Activated T-cell treated with anti-CD3 and anti-CD28 coated beads for 4 hours (primary cell): ENCODE data around the gene CLPTM1L.
"Not testable (repeated sequence)": the region's sequence is repeated elsewhere in the genome, so short reads cannot be mapped to it uniquely, and the experiment has no call there.

Experiments used
- DNase-seq: peaks from one replicate; pipeline ENCODE4 v3.0.0-alpha.2; 2020

CLPTM1L gene

GRCh38 chr5:1359031-1359645 is 14.2 kb upstream of the CLPTM1L start:
- no peak for DNase-seq

GRCh38 chr5:1358726-1359025 is 13.8 kb upstream of the CLPTM1L start:
- DNase-seq: no peak

DNA sequence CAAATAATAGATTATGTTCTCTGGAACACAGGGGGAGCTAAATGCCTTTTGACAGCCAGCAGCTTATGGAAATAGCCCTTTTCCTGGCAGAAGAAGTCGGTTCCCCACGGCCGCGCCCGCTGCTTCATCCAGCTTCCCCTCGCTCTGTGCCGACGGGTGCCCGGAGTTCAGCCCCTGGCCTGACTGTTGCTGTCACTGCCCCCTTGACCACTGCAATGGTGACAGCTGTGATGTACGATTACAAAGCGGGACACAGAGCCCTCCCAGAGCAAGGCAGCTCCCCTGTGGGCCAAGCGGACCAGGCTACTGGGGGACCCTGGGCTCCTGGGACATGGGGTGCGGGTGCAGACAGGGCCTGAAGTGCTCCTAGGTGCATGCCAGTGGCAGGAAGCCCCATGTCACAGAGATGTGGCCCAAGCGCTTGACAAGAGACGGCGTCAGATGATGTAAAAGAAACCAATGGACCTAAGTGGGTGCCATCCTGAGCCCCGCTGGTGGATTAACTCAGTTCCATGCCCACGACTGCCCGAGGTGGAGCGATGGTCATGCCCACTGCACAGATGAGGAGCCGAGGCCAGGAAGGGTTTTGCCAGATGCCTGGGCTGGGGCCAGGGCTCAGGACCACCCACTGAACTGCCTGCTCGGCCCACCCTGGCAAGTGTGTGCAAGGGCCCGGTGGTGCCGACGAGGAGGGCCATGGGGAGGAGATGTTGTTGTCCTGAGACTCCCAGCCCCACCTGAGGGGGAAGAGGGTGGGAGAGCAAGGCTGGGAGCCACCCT is 13.2 kb upstream of the CLPTM1L start:
- DNase-seq: no peak

- DNase-seq: no peak
These were observed 12.2 kb upstream of the CLPTM1L start for GRCh38 chr5:1356873-1357787.

DNA sequence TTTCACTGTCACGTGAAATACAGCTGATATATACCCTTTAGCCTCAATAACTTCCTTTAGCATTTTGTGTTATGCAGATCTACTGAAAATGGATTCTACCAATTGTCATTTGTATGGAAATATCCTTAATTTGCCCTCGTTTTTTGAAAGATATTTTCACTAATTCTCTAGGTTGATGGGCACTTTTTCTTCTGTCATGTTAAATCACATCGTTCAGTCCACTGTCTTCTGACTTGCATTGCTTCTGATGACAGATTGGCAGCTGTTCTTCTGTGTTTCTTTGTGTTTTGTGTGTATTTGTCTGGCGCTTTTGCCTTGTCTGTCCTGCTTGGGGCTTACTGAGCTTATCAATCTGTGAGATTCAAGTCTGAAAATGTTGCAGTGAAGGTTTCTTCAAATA is 9.7 kb upstream of the CLPTM1L start:
- DNase-seq: no peak

- DNase-seq: no peak
These were observed 7.6 kb upstream of the CLPTM1L start for GRCh38 chr5:1352231-1353219.

GRCh38 chr5:1351156-1351555 is 6.3 kb upstream of the CLPTM1L start:
- no peak for DNase-seq

DNA sequence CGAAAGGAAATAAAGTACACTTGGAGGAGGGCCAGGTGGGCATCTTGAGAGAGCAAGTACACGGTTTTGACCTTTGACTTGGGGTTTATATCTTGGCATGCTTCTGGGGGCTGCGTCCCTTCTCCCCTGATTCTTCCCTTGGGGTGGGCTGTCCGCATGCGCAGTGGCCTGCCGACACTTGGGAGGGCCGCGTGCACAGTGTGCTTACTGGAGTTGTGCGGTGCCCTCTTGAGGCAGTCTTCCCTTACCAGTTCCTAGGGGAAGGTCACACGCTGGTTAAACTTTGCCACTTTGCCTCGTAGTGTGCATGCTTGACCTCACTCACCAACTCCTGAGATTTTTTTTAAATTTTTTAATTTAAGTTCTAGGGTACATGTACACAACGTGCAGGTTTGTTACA is 4.3 kb upstream of the CLPTM1L start:
- DNase-seq: no peak

GRCh38 chr5:1348986-1349245 is 4.0 kb upstream of the CLPTM1L start:
- DNase-seq: no peak

DNA sequence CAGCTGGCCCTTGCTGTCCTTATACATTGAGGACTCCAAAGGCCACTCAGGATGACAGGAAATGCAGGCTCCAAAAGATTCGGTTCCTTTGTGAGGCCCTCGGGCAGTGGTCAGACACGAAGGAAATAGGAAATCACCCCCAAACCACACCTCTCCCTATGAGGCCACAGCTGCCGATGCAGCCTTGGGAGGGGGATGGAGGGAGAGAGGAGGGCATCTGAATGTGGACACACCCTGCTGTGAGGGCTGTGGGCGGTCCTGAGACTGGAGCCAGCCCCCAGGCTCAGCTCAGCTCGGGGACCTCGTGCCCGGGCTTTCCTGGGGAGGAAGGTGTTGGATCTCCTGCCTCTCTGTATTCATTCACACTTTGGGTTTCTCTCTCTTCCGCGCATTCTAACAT is 2.7 kb upstream of the CLPTM1L start:
- DNase-seq: no peak

GRCh38 chr5:1346627-1347440 is 1.9 kb upstream of the CLPTM1L start:
- no peak for DNase-seq

DNA sequence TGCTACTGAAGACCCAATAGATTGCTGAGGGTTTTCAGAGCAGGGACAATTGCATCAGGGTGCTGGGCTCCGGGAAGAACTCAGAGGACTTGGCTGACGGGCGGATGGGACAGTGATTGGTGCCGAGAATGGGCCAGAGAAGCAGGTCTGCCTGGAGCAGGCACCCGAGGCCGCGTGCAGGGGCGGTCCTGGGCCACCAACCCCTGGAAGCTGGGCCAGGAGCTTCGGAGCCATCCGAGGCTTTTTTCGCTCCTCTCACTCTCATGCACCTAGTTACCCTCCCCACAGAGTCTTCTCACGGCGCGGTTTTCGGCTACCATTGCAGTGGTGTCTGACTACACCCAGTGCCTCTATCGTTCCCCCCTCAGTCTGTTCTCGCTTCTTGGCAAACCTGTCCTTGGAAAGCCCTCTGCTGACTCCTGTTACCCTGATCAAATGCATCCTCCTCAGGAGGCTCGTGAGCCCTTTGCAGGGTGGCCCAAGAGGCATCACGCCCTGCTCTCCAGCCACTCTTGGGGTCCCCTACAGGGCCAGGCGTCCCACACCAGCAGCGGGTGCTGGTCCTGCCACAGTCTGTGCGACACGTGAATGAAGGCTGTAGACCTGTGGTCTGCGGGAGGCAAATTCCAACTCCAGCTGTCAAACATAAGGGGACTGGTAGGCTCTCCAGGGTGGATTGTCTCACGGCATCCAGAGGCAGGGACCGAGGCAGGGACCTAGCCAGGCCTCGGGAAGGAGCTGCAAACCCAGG is 1.2 kb upstream of the CLPTM1L start:
- no peak for DNase-seq

DNA sequence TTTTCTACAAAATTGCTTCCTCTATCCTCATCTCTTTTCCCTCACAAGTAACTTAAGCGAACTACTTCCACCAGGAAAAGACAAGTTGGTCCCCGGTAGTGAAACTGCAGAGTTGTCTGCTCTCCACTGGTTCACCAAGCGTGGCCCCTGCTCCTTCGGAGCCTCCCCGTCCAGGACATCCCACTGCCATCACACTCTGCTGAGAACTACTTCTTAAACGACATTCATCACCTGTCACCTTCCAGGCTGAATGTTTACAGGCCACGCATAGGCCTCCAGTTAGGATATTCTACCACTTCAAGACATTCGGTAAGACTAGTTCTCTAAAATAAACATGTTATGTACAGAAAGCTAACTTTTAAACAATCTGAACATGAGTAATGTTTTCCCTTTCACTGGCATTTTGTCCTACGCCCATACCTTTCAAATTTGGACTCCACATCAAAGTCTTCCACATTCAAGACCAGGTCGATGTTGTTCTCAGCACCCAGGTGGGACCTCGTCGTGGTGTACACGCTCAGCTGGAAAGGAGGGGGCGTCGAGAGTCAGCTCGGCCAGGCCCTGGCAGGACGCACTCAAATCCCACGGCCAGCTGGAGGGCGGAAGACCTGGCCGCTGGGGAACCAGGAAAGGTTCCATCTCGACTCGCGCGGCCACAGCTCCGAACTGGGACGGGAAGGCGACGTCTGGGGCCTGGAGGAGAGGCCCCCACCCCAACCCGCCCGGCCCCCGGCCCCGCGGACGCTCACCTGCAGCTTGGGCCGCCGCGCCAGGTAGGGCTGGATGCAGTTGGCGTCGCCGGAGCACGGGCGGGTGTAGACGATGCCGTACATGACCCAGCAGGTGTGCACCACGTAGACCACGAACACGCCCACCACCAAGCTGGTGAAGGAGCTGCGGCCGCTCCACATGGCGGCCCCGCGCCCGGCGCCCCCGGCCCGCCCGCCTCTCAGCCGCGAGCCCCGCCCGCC is 683 bp downstream of the CLPTM1L start:
- no peak for DNase-seq

GRCh38 chr5:1343315-1343751 is 1.6 kb downstream of the CLPTM1L start:
- DNase-seq: no peak

DNA sequence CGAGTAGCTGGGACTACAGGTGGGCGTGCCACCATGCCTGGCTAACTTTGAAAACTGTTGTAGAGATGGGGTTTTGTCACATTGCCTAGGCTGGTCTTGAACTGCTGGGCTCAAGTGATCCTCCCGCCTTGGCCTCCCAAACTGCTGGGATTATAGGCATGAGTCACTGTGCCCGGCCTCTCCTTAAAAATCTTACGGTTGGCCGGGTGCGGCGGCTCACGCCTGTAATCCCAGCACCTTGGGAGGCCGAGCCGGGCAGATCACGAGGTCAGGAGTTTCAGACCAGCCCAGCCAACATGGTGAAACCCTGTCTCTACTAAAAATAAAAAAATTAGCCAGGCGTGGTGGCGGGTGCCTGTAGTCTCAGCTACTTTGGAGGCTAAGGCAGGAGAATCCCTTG is 2.2 kb downstream of the CLPTM1L start:
- not testable (repeated sequence) for DNase-seq

GRCh38 chr5:1342268-1342667 is 2.6 kb downstream of the CLPTM1L start:
- no peak for DNase-seq

DNA sequence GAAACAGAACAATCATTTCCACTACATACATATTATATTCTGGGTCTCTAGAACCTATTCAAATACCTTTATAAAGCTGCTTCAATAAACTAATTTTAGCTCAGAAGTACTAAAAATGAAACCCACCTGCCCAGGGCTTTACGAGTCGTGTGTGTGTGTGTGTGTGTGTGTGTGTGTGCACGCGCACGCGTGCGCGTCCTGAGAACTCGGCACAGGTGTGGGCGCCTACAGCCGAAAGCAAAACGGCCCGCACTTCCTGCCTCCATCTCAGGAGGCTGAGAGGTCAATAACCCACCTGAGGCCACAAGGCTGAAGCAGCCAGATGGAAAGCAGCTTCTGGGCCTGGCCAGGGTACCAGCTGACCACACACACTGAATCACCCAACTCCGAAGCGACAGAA is 3.0 kb downstream of the CLPTM1L start:
- no peak for DNase-seq

GRCh38 chr5:1339818-1340210 is 5.1 kb downstream of the CLPTM1L start:
- DNase-seq: not testable (repeated sequence)

DNA sequence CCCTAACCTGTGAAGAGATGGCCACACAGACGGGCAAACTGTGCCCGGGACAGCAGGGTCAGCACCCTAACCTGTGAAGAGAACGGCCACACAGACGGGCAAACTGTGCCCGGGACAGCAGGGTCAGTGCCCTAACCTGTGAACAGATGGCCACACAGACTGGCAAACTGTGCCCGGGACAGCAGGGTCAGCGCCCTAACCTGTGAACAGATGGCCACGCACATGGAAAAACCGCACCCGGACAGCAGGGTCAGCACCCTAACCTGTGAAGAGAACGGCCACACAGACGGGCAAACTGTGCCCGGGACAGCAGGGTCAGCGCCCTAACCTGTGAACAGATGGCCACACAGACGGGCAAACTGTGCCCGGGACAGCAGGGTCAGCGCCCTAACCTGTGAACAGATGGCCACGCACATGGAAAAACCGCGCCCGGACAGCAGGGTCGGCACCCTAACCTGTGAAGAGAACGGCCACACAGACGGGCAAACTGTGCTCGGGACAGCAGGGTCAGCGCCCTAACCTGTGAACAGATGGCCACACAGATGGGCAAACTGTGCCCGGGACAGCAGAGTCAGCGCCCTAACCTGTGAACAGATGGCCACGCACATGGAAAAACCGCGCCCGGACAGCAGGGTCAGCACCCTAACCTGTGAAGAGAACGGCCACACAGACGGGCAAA is 5.6 kb downstream of the CLPTM1L start:
- DNase-seq: not testable (repeated sequence)
